HCT116 (cell line): ENCODE results near the gene SMIM41. TPM values are rescaled to one million over a fixed set of nuclear protein-coding genes. Genes with fewer than 3 reads are reported as not detected.

Experiments used
- ATAC-seq: fragments of 200-7000 bp; cut with Tn5 transposase; 2 replicates; pipeline ENCODE4 v1.9.1; 2020; ENCODE audit warnings: mild to moderate bottlenecking, moderate library complexity
- BruUV-seq: library from RNA; stranded (reverse); fragments of 400-500 nt; replicated peaks from 2 replicates; lab custom pipeline; 2021; lab: Mats Ljungman, UMichigan
- CTCF ChIA-PET: fragments of 300-600 bp; sonication (Branson Sonifier 250); formaldehyde crosslinking; loops from one replicate; lab custom pipeline; 2021; ENCODE audit warnings: antibody characterized with exemption; lab: Charles Lee
- POLR2A ChIA-PET: fragments of 300-600, 350-600 bp; sonication (Branson Sonifier 250); formaldehyde crosslinking; loops from one replicate; lab custom pipeline; 2021; ENCODE audit warnings: antibody characterized with exemption; lab: Charles Lee
- RAD21 ChIA-PET, 2 experiments: fragments of 300-600 bp; sonication (Branson Sonifier 250); formaldehyde crosslinking; loops; one replicate each; lab custom pipeline; 2023; ENCODE audit warnings: low total read pairs in 2 of 2; ENCODE audit not compliant: uncharacterized antibody in 2 of 2, unreplicated experiment in 2 of 2, low non-redundant PET in 1 of 2; lab: Charles Lee
- DNase-seq: peaks from one replicate; pipeline ENCODE4 v3.0.0-alpha.2; 2010; ENCODE audit warnings: low read depth, low spot score
- H2AFZ ChIP-seq: fragments of 200-600 bp; shearing (Covaris generic), sonication (generic); 2 replicates; pipeline ENCODE4 v1.6.1; 2017; ENCODE audit warnings: low read depth, mixed run types, mixed read lengths, antibody characterized with exemption, low read length; ENCODE audit not compliant: poor library complexity, severe bottlenecking
- H3K27ac ChIP-seq: 2 replicates; pipeline ENCODE4 v1.5.1; 2012; ENCODE audit warnings: low read depth, low read length
- H3K27me3 ChIP-seq: fragments of 200-600 bp; sonication (generic); 2 replicates; pipeline ENCODE4 v1.6.1; 2016; ENCODE audit warnings: mixed run types, low read length, mixed read lengths; ENCODE audit not compliant: insufficient read depth
- H3K36me3 ChIP-seq, 2 experiments: fragments of 200-500 bp in 1 of 2; fragments of 200-600 bp in 1 of 2; sonication (Bioruptor generic) in 1 of 2; sonication (generic) in 1 of 2; 2 replicates each; pipeline versions ENCODE4 v1.5.1 to v1.6.1; 2014 to 2016; ENCODE audit warnings: low read length in 2 of 2, inconsistent platforms in 1 of 2, mixed read lengths in 1 of 2, mixed run types in 1 of 2; ENCODE audit not compliant: insufficient read depth in 2 of 2, control insufficient read depth in 1 of 2
- H3K4me1 ChIP-seq, 2 experiments: fragments of 200-600 bp in 1 of 2; sonication (generic) in 1 of 2; 2 replicates each; pipeline versions ENCODE4 v1.5.1 to v1.6.1; 2012 to 2017; ENCODE audit warnings: low read length in 2 of 2, inconsistent platforms in 1 of 2, mild to moderate bottlenecking in 1 of 2, mixed read lengths in 1 of 2, mixed run types in 1 of 2, moderate library complexity in 1 of 2; ENCODE audit not compliant: insufficient read depth in 2 of 2, control insufficient read depth in 1 of 2
- H3K4me2 ChIP-seq: fragments of 200-600 bp; sonication (generic); 2 replicates; pipeline ENCODE4 v1.6.1; 2017; ENCODE audit warnings: mixed run types, low read length, mixed read lengths
- H3K4me3 ChIP-seq, 2 experiments: fragments of 200-600 bp in 1 of 2; sonication (generic) in 1 of 2; replicated peaks in 1 of 2; 2 replicates each; pipeline ENCODE4 v1.5.1; 2011 to 2016; ENCODE audit warnings: low read length in 2 of 2, control low read depth in 1 of 2, low read depth in 1 of 2, mild to moderate bottlenecking in 1 of 2, mixed read lengths in 1 of 2, mixed run types in 1 of 2
- H3K79me2 ChIP-seq: fragments of 200-600 bp; sonication (generic); 2 replicates; pipeline ENCODE4 v1.6.1; 2017; ENCODE audit warnings: mild to moderate bottlenecking, mixed run types, low read length, moderate library complexity, mixed read lengths; ENCODE audit not compliant: insufficient read depth
- H3K9ac ChIP-seq: fragments of 200-600 bp; sonication (generic); 2 replicates; pipeline ENCODE4 v1.6.1; 2016; ENCODE audit warnings: low read length, mixed read lengths
- H3K9me2 ChIP-seq: fragments of 200-600 bp; sonication (generic), shearing (Covaris generic); 2 replicates; pipeline ENCODE4 v1.6.1; 2017; ENCODE audit warnings: mixed run types, mild to moderate bottlenecking, moderate library complexity; ENCODE audit not compliant: insufficient read depth
- H3K9me3 ChIP-seq, 2 experiments: fragments of 200-500 bp in 1 of 2; fragments of 200-600 bp in 1 of 2; sonication (Bioruptor generic) in 1 of 2; sonication (generic) in 1 of 2; 2 replicates each; pipeline ENCODE4 v1.6.1; 2014 to 2017; ENCODE audit warnings: low read length in 2 of 2, mixed read lengths in 2 of 2, inconsistent platforms in 1 of 2, low read depth in 1 of 2, mild to moderate bottlenecking in 1 of 2, mixed run types in 1 of 2, moderate library complexity in 1 of 2; ENCODE audit not compliant: control insufficient read depth in 1 of 2, insufficient read depth in 1 of 2
- H4K20me1 ChIP-seq: fragments of 200-600 bp; sonication (generic), shearing (Covaris generic); 2 replicates; pipeline ENCODE4 v1.6.1; 2017; ENCODE audit warnings: mixed run types, mild to moderate bottlenecking, moderate library complexity; ENCODE audit not compliant: insufficient read depth
- EGR1 ChIP-seq: IDR thresholded peaks from 2 replicates; pipeline ENCODE4 v1.6.1; 2012; ENCODE audit warnings: low read depth
- EZH2 ChIP-seq: fragments of 200-600 bp; sonication (generic); IDR thresholded peaks from 2 replicates; pipeline ENCODE4 v1.6.1; 2017; ENCODE audit warnings: antibody characterized with exemption, mixed run types
- FOSL1 ChIP-seq: IDR thresholded peaks from 2 replicates; pipeline ENCODE4 v1.6.1; 2012; ENCODE audit warnings: low read depth
- POLR2AphosphoS5 ChIP-seq: IDR thresholded peaks from 2 replicates; pipeline ENCODE4 v1.6.1; 2011; ENCODE audit warnings: mild to moderate bottlenecking, low read depth, low read length, moderate library complexity
- REST ChIP-seq: IDR thresholded peaks from 2 replicates; pipeline ENCODE4 v1.6.1; 2012; ENCODE audit warnings: low read depth
- SIN3A ChIP-seq: IDR thresholded peaks from 2 replicates; pipeline ENCODE4 v1.6.1; 2012; ENCODE audit warnings: low read depth
- YY1 ChIP-seq: IDR thresholded peaks from 2 replicates; pipeline ENCODE4 v1.6.1; 2011; ENCODE audit warnings: low read length, low read depth, moderate library complexity, mild to moderate bottlenecking; ENCODE audit not compliant: insufficient replicate concordance; ENCODE audit errors: extremely low read depth
- ZBTB33 ChIP-seq: IDR thresholded peaks from 2 replicates; pipeline ENCODE4 v1.6.1; 2011; ENCODE audit warnings: mild to moderate bottlenecking, low read length, moderate library complexity; ENCODE audit not compliant: insufficient replicate concordance; ENCODE audit errors: extremely low read depth
- ZNF274 ChIP-seq: fragments of 200-500 bp; sonication (Bioruptor generic); IDR thresholded peaks from 2 replicates; pipeline ENCODE4 v1.6.1; 2014; ENCODE audit warnings: mild to moderate bottlenecking, low read depth, low read length, inconsistent platforms
- intact Hi-C: fragments of 100-400 bp; cut with micrococcal nuclease; formaldehyde crosslinking; loops from 2 replicates; pipeline ENCODE4 v1.10.0; 2022
- total RNA-seq: library from RNA; stranded (reverse); gene quantifications from one replicate; pipeline ENCODE4 v1.2.1, GENCODE V29; 2021; ENCODE audit not compliant: unreplicated experiment

SMIM41 gene
- total RNA-seq, 1 experiment from 2014 or later = not detected

GRCh38 chr12:52089491-52089890 is 10.0 kb downstream of the SMIM41 start:
- H4K20me1 ChIP-seq = no peaks in the 10 kb centered on the region
- H3K9me3 ChIP-seq = no peaks in the 10 kb centered on the region
- no peak overlapping the region for H2AFZ ChIP-seq
- no peaks in the 10 kb centered on the region for H3K9me2 ChIP-seq
- H3K4me3 ChIP-seq = no peak overlapping the region
- ChIA-PET POLR2A (no interaction called here), RAD21 (no interaction called here), CTCF (interaction anchor here (1.0 kb wide), 1 partner anchor 64 kb away, joined by 3 read pairs; no protein-coding TSS in a partner anchor)
- H3K27me3 ChIP-seq = peaks cover 27% of the 10 kb centered on the region
- H3K9ac ChIP-seq = no peak overlapping the region
- no peak for DNase-seq
- no peak overlapping the region for H3K4me2 ChIP-seq
- TF ChIP-seq POLR2AphosphoS5 (no peak), EZH2 (no peak), REST (no peak), ZBTB33 (no peak), ZNF274 (no peak), YY1 (no peak), FOSL1 (no peak), SIN3A (no peak), EGR1 (no peak)
- intact Hi-C loops = no loop called here
- BruUV-seq = no TSS peak
- no peaks in the 10 kb centered on the region for H3K79me2 ChIP-seq
- H3K27ac ChIP-seq = no peak overlapping the region
- peaks cover 7 to 10% of the 10 kb centered on the region in 2 experiments for H3K4me1 ChIP-seq
- no peak for ATAC-seq
- no peaks in the 10 kb centered on the region for H3K36me3 ChIP-seq
